ENCODE measurements around the gene VPS37B. TPM values are rescaled to one million over a fixed set of nuclear protein-coding genes. Genes with fewer than 3 reads are reported as not detected.

Gene VPS37B
- total RNA-seq, 2 donors from 2014 or later = 64.8 to 73.5 TPM

DNA sequence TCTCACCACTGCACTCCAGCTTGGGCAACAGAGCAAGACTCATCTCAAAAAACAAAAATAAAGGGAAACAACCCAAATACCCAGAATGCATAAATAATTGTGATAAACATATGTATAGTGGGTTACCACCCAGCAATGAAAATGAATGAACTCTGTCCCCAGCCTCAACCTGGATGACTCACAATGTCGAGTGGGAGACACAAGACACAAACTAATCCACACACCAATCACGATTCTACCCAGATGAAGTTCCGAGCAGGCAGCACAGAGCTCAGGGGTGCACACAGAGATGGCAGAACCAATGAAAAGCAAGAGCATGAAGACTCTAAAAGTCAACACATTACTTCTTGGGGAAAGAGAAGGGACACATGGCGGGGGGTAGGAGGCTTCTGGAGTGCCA lies 43.2 kb upstream of the VPS37B start:
- Histone ChIP-seq H3K36me3 (no peaks in the 10 kb centered on the region), H3K4me1 (no peaks in the 10 kb centered on the region), H3K27ac (no peak overlapping the region), H3K9me3 (no peaks in the 10 kb centered on the region), H3K9ac (ENCODE audit: low read depth in 2 of 2, low read length in 2 of 2) (no peak overlapping the region), H3K27me3 (no peaks in the 10 kb centered on the region), H3K4me3 (no peak overlapping the region)
- TF ChIP-seq CTCF (IDR thresholded peaks at IDR 0.05) = no peak
- no peak for DNase-seq
- intact Hi-C loops (cut with DNase I) = no loop called here

DNA sequence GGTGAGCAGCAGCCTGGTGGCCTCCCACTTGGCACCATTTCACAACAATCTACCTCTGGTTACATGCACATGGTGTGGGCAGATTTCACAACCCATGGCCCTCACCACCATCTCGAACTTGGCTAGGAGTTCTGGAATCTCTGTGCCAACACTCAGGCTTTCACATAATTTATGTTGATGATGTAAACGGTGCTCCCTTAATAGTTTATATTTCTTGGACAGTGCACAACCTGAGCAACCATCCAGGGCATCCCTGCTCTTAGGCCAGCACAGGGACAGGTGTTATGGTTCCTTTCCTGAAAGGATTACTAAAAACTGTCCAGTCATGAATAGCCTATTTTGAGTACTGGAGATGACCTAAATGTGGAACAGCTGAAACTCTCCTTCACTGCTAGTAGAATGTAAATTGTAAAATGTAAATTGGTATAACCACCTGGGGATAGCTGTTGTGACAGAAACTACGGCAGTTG lies 41.7 kb upstream of the VPS37B start:
- Histone ChIP-seq H3K4me3 (no peak overlapping the region), H3K4me1 (no peaks in the 10 kb centered on the region), H3K27me3 (no peaks in the 10 kb centered on the region), H3K9me3 (no peaks in the 10 kb centered on the region), H3K27ac (no peak overlapping the region), H3K9ac (ENCODE audit: low read depth in 2 of 2, low read length in 2 of 2) (no peak overlapping the region), H3K36me3 (no peaks in the 10 kb centered on the region)
- intact Hi-C loops (cut with DNase I) = no loop called here
- TF ChIP-seq CTCF (IDR thresholded peaks at IDR 0.05) = no peak
- DNase-seq = no peak

DNA sequence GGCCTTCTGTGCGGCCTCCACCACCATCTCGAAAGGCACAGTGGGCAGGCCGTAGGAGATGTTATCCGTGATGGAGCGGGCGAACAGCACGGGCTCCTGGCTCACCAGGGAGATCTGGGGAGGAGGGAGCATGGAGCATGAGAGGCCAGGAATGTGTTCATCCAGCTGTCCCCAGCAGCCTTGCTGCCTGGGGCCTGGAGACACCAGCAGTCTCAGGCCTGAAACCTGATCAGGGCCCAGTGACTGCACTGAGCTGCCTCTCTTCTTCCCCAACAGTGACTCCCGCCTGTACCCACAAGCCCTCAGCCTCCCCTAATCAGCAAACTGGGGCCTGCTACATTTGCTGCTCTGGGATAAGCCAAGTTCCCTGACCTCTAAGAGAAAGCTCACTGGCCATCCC lies 39.4 kb upstream of the VPS37B start:
- intact Hi-C loops (cut with DNase I) = no loop called here
- Histone ChIP-seq H3K4me3 (no peak overlapping the region), H3K27me3 (no peaks in the 10 kb centered on the region), H3K4me1 (no peaks in the 10 kb centered on the region), H3K9ac (ENCODE audit: low read depth in 2 of 2, low read length in 2 of 2) (no peak overlapping the region), H3K9me3 (no peaks in the 10 kb centered on the region), H3K27ac (no peak overlapping the region), H3K36me3 (no peaks in the 10 kb centered on the region)
- no peak for TF ChIP-seq CTCF (IDR thresholded peaks at IDR 0.05)
- no peak for DNase-seq

GRCh38 chr12:122934722-122935121 lies 38.8 kb upstream of the VPS37B start:
- intact Hi-C loops (cut with DNase I) = no loop called here
- H3K36me3 ChIP-seq = no peaks in the 10 kb centered on the region

GRCh38 chr12:122932207-122932606 lies 36.3 kb upstream of the VPS37B start:
- Histone ChIP-seq H3K4me1 (no peaks in the 10 kb centered on the region), H3K9ac (ENCODE audit: low read depth in 2 of 2, low read length in 2 of 2) (no peak overlapping the region), H3K36me3 (no peaks in the 10 kb centered on the region), H3K9me3 (no peaks in the 10 kb centered on the region), H3K27me3 (no peaks in the 10 kb centered on the region), H3K27ac (no peak overlapping the region), H3K4me3 (no peak overlapping the region)
- DNase-seq = no peak
- intact Hi-C loops (cut with DNase I) = no loop called here
- no peak for TF ChIP-seq CTCF (IDR thresholded peaks at IDR 0.05)

More at GRCh38 chr12:122934722-122935121, 38.8 kb upstream of the VPS37B start:
- H3K4me1 ChIP-seq = no peaks in the 10 kb centered on the region
- no peak for DNase-seq
- no peak overlapping the region for H3K9ac ChIP-seq (ENCODE audit: low read depth in 2 of 2, low read length in 2 of 2)
- H3K4me3 ChIP-seq = no peak overlapping the region
- H3K27me3 ChIP-seq = no peaks in the 10 kb centered on the region
- TF ChIP-seq CTCF (IDR thresholded peaks at IDR 0.05) = no peak
- H3K27ac ChIP-seq = no peak overlapping the region
- H3K9me3 ChIP-seq = no peaks in the 10 kb centered on the region

DNA sequence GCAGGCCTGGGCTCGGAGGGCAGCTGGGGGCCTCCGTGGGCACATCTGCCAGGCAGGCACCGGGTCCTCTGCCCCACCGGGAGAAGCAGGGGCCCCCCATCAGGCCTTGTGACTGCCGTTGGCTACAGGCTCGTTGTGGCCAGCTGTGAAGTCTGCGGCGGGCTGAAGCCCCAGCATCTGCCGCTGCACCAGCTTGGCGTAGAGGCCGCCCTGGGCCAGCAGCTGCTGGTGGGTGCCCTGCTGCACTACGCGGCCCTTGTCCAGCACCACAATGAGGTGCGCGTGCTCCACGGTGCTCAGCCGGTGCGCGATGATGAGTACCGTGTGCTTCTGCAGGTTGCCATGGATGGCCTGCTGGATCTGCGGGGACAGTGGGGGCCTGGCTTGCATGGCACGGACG lies 33.9 kb upstream of the VPS37B start:
- no peak for TF ChIP-seq CTCF (IDR thresholded peaks at IDR 0.05)
- Histone ChIP-seq H3K36me3 (no peaks in the 10 kb centered on the region), H3K4me1 (no peaks in the 10 kb centered on the region), H3K9ac (ENCODE audit: low read depth in 2 of 2, low read length in 2 of 2) (no peak overlapping the region), H3K27me3 (no peaks in the 10 kb centered on the region), H3K27ac (no peak overlapping the region), H3K4me3 (no peak overlapping the region), H3K9me3 (no peaks in the 10 kb centered on the region)
- intact Hi-C loops (cut with DNase I) = no loop called here
- DNase-seq = no peak

Measured in colonic mucosa (tissue), 4 donors.